Liver (tissue), 3 donors: ENCODE measurements around the gene P4HA1.
"Not testable (repeated sequence)": the region's sequence is repeated elsewhere in the genome, so short reads cannot be mapped to it uniquely, and the experiment has no call there.

Experiments
- CTCF ChIP-seq: fragments of 150-350 bp; IDR thresholded peaks from 2 replicates; pipeline ENCODE4 v1.5.1; 2017; ENCODE audit warnings: improper control_type of control experiment, low read depth, low read length; ENCODE audit not compliant: missing input control
- MAX ChIP-seq: IDR thresholded peaks from 2 replicates; pipeline ENCODE4 v1.6.1; 2016; ENCODE audit warnings: antibody characterized with exemption
- NR2F2 ChIP-seq: IDR thresholded peaks from 2 replicates; pipeline ENCODE4 v1.6.1; 2016; ENCODE audit warnings: antibody characterized with exemption
- RAD21 ChIP-seq, 2 donors: IDR thresholded peaks; 2 replicates each; pipeline ENCODE4 v1.6.1; 2016; ENCODE audit warnings: antibody characterized with exemption in 2 of 2, mild to moderate bottlenecking in 2 of 2
- REST ChIP-seq: IDR thresholded peaks from 2 replicates; pipeline ENCODE4 v1.6.1; 2016; ENCODE audit warnings: antibody characterized with exemption, mild to moderate bottlenecking
- ZBTB33 ChIP-seq: IDR thresholded peaks from 2 replicates; pipeline ENCODE4 v1.6.1; 2016; ENCODE audit warnings: antibody characterized with exemption
- donor health status: healthy.
- donor health status: healthy.

GRCh38 chr10:73023455-73024070, 73.1 kb downstream of the P4HA1 start:
- TF ChIP-seq CTCF; NR2F2; RAD21 (IDR thresholded peaks at IDR 0.05); MAX; REST; ZBTB33: not testable (repeated sequence)
